HL-60/S4 (cell line): ENCODE data around the gene ARHGEF16.

ENCODE experiments used
- in situ Hi-C: fragments of 300-500 bp; cut with MboI; formaldehyde crosslinking; loops from 2 replicates; pipeline ENCODE4 v1.14.3; 2022; ENCODE audit warnings: low sequenced_read_pairs

ARHGEF16 gene

DNA sequence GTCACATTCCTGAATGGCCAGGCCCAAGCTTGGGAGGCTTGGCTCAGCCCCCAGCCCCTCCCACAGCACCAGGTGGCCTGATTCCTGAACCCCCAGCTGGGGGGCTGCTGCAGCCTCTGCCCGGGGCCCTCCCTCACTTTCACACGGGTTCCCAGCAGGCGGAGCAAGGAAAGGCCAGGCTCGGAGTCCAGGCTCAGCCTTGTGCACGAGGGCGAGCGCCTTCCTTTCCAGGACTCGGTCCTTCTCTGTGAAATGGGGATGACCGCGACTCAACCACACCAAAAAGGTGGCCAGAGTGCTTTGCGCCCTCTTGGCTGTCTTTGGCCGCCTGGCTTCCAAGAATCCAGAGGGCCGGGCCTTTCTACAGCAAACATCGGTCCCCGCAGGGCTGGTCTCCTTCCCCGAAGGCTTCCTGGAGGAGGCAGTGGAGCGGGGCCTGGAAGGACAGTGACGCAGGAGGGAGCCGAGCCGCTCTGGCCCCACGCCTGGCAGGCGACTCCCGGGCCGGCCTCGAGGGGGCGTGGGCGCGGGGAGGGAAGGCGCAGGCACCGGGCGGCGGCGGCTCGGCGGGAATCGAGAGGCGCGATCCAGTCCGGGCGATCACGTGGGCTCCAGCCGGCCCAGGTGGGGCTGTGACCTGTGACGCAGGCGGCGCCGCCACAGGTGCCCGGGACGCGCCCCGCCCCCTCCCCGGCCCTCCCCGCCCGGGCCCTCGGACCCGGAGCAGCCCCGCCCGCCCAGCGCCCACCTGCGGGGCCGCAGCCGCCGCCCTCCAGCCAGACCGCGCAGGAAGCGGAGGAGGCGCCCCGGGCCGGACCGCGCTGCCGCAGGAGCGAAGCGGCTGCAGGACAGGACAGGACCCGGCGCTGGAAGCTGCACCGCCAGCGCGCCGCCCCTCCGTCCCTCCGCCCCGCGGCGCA is at the start of gene ARHGEF16:
TSS of gene ARHGEF16 (plus strand) at position 775 of the 920 bp plus-strand sequence. CDS start 8,420 bp downstream, outside the sequence.
- in situ Hi-C loops = no loop called here

DNA sequence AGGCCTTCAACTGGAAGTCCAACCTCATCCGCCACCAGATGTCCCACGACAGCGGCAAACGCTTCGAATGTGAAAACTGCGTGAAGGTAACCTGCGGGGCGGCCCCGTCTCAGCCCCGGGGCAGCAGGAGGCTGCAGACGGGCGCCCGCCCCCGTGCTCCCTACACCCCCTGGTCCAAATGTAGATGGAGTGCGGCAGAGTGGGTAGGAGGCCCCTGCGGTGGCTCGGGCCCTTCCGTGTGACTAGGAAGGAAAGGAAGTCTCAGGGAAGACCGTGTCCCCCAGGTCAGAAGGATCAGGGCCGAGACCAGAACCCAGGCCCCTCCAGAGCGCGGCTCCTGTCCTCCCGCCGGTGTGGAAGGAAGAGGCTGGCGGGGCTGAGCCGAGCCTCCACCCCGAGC is 49.7 kb upstream of the ARHGEF16 start:
- in situ Hi-C loops = no loop called here

DNA sequence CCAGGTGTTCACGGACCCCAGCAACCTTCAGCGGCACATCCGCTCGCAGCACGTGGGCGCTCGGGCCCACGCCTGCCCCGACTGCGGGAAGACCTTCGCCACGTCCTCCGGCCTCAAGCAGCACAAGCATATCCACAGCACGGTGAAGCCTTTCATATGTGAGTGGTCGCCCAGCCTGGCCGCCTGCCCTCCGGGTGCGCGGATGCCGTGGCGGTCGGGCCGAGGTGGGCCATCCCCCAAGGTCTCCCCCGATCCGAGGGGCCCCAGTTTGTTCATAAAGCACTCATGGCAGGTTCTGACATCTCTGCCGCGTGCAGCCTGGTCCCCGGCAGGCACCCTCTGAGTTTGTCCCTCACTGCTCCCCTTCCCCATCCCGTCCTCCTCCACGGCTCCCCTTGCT is 49.0 kb upstream of the ARHGEF16 start:
- in situ Hi-C loops = no loop called here

DNA sequence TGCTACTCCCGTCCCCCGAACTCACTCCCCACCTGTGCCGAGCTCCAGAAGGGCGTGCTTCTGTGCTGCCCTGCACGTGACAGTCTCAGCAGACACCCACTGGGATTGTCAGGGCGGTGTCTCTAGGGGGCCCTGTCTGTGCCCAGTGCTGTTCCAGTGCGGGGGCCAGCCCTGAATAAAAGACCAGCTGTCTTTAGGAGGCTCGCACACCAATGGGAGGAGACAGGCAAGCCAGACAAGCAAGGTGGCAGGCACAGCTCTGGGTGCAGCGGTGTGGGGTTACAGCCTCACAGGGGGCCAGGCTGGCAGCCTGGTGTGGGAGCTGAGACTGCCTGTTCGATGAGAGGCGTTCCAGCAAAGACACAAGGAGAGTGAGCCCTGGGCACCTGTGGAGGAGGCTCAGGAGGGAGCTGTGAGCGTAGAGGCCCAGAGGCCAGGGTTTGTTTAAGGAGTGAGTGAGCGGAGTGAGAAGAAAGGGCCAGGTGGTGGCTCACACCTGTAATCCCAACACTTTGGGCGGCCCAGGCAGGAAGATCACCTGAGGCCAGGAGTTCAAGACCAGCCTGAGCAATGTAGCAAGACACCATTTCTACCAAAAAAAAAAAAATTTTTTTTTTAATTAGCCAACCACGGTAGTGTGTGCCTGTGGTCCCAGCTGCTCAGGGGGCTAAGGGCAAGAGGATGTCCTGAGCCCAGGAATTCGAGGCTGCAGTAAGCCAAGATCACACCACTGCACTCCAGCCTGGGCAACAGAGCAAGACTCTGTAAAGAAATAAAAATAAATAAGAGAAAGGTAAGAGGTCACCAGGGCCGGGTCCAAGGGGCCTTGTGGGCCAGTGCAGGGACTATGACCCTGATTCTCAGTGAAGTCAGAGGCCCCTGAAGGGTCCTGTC is 48.2 kb upstream of the ARHGEF16 start:
- in situ Hi-C loops = no loop called here

DNA sequence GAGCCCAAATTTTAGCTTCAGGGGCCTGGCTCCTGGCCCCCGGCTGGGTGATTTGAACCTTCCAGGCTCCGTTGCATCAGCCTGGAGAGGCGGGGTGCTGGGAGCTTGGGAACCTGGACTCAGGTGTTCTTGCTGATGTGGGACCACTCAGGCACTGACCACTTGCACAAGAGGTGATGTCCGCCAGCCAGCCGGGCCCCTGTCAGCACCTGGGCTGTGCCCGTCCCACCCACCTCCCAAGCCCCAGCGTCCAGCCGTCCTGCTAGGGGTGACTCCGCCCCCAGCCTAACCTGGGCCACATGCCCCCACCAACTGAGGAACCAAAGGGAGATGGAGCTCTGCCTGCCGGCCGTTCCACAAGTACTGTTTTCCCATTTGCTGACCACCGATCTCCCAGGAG is 47.4 kb upstream of the ARHGEF16 start:
- in situ Hi-C loops = no loop called here

DNA sequence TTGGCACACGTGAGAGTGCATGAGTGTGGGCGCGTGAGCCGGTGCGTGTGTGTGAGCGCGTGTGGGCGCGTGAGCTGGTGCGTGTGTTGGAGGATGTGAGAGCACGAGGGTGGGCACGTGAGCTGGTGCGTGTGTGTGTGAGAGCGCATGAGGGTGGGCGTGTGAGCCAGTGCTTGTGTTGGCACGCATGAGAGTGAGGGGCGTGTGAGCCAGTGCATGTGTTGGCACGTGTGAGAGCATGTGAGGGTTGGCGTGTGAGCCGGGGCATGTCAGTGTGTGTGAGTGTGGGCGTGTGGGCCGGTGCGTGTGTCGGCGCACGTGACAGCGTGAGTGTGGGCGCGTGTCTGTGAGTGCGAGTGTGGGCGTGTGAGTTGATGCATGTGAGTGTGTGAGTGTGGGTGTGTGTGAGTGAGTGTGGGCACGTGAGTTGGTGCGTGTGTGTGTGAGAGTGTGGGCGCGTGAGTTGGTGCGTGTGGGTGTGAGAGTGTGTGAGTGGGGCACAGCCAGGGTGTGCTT is 45.7 kb upstream of the ARHGEF16 start:
- in situ Hi-C loops = no loop called here

DNA sequence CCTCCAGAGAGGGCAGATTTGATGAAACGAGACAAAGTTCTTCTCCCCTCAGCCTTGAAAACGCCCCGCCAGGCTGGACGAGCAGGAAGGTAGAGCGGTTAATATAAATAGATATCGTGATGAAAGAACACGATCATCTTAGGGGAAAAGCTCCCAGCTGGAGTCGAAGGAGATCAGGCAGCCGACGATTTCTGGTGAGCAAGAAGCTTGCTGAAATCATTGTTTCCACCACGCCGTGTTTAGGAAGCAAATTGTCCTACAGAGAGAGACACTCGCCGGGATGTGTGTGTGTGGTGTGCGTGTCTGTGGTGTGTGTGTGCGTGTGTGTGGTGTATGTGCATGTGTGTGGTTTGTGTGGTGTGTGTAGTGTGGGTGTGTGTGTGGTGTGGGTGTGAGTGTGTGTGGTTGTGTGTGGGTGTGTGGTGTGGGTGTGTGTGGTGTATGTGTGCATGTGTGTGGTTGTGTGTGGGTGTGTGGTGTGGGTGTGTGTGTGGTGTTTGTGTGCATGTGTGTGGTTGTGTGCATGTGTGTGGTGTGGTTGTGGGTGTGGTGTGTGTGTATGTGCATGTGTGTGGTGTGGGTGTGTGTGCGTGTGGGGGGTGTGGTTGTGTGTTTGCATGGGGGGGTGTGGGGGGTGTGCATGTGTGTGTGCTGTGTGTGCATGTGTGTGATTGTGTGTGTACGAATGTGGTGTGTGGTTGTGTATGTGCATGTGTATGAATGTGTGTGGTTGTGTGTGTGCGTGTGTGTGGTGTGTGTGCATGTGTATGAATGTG is 44.9 kb upstream of the ARHGEF16 start:
- in situ Hi-C loops = no loop called here

DNA sequence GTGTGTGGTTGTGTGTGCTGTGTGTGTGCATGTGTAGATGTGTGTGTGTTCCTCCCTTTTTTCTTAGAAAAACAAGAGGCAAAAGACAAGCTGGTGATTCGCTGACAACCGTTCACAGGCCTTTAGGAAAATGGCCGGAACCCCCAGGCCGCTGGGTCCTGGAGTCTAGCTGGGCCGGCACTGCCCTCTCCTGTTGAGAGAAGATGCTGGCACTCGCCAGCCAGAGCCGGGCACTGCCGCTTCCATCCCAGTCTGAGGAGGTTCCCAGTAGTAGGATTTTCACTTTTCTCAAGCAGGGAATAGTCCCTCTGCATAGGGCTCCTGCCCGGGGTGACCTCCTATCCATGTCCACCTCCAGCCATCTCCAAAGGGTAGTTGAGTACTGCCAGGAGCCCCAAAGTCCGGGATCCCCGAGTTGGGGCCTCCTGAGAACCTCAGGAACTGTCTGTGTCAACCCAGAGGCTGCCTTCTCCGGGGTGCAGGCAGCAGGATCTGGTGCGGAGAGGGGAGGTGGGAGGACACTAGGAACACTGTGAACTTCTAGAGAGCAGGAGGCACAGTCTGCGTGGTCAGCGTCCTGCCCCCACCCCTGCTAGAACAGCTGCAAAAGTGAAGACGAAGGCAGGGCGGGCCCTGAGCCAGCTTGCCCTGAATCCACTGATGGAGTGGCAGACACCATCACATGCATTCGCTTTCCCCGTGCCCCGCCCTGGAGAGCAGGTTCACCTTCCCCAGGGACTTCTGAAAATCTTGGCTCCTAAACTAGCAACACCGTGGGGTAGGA is 44.1 kb upstream of the ARHGEF16 start:
- in situ Hi-C loops = no loop called here

DNA sequence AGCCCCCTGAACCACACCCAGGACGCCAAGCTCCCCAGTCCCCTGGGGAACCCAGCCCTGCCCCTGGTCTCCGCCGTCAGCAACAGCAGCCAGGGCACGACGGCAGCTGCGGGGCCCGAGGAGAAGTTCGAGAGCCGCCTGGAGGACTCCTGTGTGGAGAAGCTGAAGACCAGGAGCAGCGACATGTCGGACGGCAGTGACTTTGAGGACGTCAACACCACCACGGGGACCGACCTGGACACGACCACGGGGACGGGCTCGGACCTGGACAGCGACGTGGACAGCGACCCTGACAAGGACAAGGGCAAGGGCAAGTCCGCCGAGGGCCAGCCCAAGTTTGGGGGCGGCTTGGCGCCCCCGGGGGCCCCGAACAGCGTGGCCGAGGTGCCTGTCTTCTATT is 42.7 kb upstream of the ARHGEF16 start:
- in situ Hi-C loops = no loop called here

DNA sequence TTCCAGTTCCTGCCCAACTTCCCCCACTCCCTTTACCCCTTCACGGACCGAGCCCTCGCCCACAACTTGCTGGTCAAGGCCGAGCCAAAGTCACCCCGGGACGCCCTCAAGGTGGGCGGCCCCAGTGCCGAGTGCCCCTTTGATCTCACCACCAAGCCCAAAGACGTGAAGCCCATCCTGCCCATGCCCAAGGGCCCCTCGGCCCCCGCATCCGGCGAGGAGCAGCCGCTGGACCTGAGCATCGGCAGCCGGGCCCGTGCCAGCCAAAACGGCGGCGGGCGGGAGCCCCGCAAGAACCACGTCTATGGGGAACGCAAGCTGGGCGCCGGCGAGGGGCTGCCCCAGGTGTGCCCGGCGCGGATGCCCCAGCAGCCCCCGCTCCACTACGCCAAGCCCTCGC is 42.1 kb upstream of the ARHGEF16 start:
- in situ Hi-C loops = no loop called here

DNA sequence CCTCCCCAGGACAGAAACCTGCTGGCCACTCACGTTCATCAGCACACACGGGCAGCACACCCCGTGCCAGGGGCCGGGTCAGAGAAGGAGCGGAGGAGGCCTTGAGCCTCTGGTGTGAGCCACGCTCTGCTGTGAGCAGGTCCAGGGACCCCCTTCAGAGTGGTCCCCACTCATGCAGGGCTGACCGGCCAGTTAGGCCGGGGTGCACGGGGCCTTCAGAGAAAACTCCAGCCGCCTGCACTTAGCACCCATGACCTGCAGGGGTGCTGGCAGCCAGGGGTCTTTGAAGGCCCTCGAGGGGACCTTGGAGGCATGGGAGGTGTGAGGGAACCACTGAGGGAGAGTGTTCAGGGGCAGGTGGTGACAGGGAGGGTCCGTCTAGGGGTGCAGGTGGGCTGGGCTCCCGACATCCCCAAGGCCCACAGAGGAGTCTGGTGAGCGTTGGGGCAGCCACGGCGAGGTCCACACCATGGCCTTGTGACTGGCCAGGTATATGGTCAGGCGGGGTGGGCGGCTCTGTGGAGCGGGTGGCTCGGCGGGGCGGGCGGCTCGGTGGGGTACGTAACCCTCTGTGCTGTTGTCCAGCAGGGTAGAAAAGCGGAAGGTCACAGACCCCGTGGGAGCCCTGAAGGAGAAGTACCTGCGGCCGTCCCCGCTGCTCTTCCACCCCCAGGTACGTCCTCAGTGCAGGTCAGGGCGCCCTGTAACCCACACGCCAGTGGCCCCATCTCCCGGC is 40.3 kb upstream of the ARHGEF16 start:
- in situ Hi-C loops = no loop called here

DNA sequence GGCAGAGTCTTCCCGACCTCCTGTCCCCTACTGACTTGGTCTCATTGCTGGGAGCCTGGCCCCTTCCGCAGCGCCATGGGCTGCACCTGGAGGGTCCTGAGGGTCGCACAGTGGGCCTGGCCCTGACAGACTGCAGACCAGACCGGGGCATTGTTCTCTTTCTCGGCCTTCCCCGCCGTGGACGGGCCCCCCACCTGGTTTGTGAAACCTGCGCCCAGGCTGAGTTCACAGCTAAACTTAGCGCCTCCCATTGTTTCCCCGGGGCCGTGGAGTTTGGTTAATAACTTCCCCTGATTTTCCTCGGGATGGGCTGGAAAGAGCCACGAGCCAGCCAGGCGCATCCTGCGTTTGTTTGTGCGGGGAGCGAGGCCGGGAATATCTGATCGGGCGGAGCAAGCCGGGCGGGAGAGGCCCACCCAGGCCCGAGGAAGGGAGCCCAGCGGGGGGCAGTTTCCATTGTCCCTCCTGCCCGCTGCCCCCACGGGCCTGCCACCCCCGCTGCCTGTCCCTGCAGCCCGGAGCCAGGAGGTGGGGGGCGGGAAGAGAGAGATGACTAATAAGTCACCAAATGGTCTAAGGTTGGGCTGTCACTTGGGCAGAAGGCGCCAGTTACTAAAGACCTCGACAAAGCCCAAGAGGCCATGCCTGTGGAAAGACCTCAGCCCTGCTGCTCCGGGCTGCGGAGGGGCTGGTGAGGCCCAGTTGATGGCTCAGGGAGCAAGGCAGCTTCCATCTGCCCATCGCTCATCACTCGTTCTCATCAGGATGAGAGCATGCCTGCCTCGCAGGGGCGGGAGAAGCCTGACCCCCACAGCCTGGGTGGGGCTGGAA is 39.0 kb upstream of the ARHGEF16 start:
- in situ Hi-C loops = no loop called here

DNA sequence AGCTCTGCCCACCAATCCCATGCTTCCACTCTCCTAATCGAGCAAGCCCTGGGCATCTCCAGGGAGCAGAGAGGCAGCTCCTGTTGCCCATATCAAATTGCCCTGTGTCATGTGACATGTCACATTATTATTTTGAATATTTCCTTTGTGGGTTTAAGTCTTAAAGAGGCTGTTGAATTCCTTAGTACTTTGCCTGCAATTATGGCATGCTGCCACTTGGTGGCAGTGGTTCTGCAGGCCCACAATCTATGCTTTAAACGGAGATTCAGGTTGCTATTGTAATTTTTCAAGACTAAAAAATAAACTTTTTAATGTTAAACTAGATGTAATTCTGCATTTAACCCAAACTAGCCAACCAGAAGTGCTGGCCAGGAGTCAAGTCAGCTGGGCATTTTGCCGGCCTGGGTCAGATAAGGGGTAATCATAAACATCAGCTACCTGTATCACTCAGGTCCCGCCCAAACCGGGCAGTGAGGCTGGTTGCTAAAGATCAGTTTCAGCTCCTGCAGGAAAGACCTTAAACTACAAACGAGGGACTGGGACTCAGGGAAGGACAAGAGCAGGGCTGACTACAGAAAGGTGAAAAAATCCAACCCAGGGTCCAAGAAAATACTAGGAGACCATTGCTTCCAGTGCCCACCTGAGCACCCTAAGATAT is 37.3 kb upstream of the ARHGEF16 start:
- in situ Hi-C loops = no loop called here

DNA sequence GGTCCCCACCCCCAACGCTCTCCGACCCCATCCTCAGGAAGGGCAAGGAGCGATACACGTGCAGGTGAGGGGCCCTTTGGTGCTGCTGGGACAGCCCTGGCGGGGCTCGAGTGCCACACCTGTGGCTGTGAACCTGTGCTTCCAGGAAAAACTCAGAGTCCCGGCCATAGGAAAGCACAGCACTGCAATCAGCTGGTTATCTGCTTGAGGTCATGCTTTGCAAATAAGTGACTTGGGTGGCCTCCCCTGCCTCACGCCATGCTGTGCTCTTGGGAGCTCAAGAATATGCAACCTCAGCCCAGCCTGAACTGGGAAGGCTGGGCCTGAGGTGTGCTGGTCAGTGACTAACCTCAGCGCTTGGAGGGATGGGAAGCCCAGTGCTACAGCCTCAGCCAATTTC is 36.5 kb upstream of the ARHGEF16 start:
- in situ Hi-C loops = no loop called here

DNA sequence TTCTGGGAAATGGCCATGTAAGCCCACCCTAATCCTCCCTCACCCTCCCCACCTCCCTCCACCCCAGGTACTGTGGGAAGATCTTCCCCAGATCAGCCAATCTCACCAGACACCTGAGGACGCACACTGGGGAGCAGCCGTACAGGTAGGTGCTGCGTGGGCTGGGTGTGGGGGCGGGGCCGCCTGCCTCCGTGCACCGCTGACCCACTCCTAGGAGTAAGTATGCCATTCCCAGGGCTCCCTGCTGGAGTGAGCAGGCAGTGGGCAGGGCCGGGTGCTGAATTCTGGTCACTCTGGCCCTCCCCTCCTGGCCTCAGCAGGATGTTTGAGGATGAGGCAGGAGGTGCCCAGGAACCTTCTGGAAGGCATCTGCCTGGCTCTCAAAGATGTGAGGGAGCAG is 35.9 kb upstream of the ARHGEF16 start:
- in situ Hi-C loops = no loop called here

DNA sequence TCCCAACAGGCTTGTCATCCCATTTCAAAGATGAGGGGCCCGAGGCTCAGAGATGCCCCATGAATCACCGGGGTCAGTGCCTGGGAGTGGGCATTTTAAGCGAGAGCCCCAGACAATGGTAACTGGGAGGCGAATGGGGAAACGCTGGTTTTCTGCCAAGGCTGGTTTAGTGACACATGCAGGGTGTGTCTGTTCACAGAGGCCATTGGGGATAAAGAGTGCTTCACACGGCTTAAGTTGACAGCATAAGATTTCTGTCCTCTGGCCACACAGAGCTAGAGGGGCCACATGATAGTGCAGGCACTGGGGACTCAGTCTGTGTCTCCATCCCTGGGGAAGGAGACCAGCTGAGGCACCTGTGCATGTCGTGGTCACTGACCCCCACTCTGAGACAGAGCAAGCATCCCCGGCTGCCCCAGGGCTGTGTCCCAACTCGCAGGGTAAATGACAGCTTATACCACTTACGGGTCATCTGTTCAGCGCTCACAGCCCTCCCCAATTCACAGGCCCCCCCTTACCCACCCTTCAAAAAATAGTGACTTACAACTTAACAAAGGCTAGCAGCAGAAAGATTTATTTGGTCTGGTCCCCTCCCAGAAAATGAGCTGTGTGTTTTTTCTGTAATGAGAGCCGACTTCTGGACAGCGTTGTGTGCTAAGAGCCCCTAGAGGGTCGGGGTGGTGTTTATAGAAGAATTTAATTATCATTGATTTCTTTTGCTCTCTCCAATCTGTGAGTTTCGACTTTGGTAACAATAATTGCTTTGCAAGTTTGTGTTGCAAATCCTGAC is 34.9 kb upstream of the ARHGEF16 start:
- in situ Hi-C loops = loop anchor here (10.0 kb wide), 1 partner anchor 415 kb away; no protein-coding TSS in a partner anchor
